Right hindlimb (tissue), 1 donor: Measurements from ENCODE around the gene RPL19.
"Not testable (repeated sequence)": the region's sequence is repeated elsewhere in the genome, so short reads cannot be mapped to it uniquely, and the experiment has no call there.

Experiments used
- DNase-seq: peaks from one replicate; pipeline ENCODE4 v3.0.0-alpha.2; 2018

RPL19 gene

GRCh38 chr17:39200070-39200879 lies at the start of gene RPL19:
TSS of gene RPL19 (plus strand) at chr17:39200283. CDS start at chr17:39200345, 62 bp downstream.
- DNase-seq = peak; percentile 85

GRCh38 chr17:39150795-39151149 lies 49.3 kb upstream of the RPL19 start:
- no peak for DNase-seq

GRCh38 chr17:39151150-39151942 lies 48.7 kb upstream of the RPL19 start, which contains the start of gene PLXDC1:
TSS of gene PLXDC1 (minus strand) at chr17:39151637. CDS start at chr17:39151437, 200 bp downstream.
- no peak for DNase-seq

GRCh38 chr17:39151943-39152818 lies 47.9 kb upstream of the RPL19 start:
- DNase-seq = no peak

DNA sequence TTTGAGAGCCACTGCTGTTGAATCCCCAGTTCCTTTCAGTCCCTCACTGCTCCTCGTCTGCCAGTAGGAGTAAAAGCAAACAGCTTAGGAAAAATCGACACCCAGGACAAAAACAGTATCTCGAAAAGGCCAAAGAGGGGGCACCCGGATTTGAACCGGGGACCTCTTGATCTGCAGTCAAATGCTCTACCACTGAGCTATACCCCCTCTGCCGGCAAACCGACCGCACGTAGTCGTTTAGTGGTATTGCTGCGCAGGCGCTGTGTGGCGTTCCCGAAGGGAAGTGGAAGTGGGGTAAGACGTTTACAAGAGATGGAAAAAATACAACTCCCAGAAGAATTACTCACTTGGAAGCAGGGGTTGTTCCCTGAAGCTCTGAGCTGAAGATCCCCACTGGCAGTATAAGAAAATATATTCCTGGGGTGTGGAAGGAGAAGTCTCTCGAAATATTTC lies 46.5 kb upstream of the RPL19 start:
- peak; percentile 96 for DNase-seq

DNA sequence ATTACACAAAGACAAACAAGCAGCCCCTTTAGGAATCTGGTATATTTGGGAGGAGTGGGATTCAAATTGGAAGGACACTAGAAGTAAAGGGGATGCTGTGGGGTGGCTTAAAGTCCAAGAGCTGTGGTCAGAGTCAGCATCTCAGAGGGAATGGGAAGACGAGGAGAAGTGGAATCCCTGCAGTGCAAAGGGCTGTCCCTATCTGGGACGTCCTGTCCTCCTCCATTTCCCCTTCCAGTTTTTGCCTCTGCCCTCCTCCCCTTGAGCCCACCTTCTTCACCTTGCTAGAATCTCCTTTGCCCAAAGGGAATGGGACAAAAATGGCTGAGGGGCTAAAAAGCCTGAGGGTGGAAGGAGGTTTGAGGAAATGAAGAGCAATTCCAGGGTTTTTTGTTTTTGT lies 44.4 kb upstream of the RPL19 start:
- DNase-seq = no peak

GRCh38 chr17:39156491-39156890 lies 43.6 kb upstream of the RPL19 start:
- DNase-seq = no peak

DNA sequence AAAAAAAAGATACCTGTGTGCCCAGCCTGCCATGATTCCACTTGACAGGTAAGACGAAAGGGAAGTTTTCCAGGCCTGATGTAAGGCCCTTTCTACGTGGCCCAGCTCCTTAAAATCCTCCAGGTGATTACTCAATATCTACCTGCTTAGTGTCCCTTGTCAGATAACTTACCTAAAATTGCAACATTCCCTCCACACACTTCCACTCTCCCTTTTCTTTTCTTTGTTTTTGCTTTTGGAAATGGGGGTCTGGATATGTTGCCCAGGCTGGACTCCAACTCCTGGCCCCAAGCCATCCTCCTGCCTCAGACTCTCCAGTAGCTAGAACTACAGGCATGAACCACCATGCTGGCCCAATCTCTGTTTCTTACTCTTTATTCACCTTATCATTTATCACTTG lies 41.5 kb upstream of the RPL19 start:
- DNase-seq = no peak

- DNase-seq = no peak
Measured at GRCh38 chr17:39161962-39162361, 38.1 kb upstream of the RPL19 start.

GRCh38 chr17:39164675-39165143 lies 35.4 kb upstream of the RPL19 start:
- peak; percentile 93 for DNase-seq

- DNase-seq = no peak
Measured at GRCh38 chr17:39165178-39165840, 34.8 kb upstream of the RPL19 start.

DNA sequence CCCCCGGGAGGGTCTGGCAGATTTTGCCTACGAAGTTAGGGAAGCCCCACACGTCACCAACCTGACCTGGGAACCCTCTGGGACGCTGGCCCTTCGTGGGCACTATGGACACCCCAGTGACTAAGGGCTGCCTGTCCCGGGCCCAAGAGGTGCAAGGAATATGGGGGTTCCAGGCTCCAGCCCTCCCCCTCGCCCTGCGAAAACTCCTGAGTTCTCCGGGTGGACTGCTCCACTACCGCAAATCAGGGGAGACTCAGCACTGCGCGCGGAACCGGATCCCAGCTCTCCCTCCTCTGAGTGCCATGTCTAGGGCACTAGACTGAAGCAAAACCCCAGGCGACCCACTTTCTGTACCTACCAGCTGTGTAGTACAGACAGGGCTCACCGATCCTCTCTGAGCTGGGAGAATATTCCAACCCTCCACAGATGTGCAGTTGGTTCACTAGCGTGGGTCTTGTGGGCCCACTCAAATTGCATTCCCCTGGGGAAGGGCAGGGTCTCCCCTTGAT lies 34.2 kb upstream of the RPL19 start, which contains the start of gene ARL5C:
ARL5C (minus strand) TSS at position 321 of the 509 bp plus-strand sequence. CDS start 401 bp downstream, outside the sequence.
- DNase-seq = no peak

GRCh38 chr17:39166437-39167335 lies 33.4 kb upstream of the RPL19 start:
- DNase-seq = no peak

DNA sequence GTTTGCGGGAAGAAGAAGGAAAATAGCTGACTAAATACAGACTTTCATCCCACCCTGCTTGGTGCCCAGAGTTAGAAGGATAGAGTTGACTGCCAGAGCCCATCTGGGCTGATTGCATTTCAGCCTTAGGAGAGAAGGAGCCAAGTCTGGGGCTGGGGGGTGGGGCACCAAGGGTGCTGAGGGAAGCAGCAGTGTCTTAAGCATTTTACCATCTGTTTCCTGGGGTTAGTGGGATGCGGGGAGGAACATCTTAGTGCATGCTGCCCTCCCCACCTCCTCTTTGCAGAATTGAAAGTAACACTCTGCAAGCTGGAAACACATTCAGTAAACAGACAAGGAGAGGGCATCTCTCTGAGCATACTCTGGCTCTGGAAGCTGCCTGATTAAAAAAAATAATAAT lies 32.6 kb upstream of the RPL19 start:
- peak; percentile 66 for DNase-seq

- not testable (repeated sequence) for DNase-seq
Measured at GRCh38 chr17:39168503-39168902, 31.6 kb upstream of the RPL19 start.

GRCh38 chr17:39169101-39169500 lies 31.0 kb upstream of the RPL19 start:
- no peak for DNase-seq

GRCh38 chr17:39169518-39169917 lies 30.6 kb upstream of the RPL19 start:
- no peak for DNase-seq

- DNase-seq = no peak
Measured at GRCh38 chr17:39170109-39170508, 30.0 kb upstream of the RPL19 start.

GRCh38 chr17:39170558-39170957 lies 29.5 kb upstream of the RPL19 start:
- DNase-seq = no peak

GRCh38 chr17:39171933-39172332 lies 28.1 kb upstream of the RPL19 start:
- DNase-seq = no peak

GRCh38 chr17:39173080-39173479 lies 27.0 kb upstream of the RPL19 start:
- no peak for DNase-seq
